ENCODE results near the gene MLLT3.

- TF ChIP-seq CTCF (IDR thresholded peaks at IDR 0.05; ENCODE audit: borderline replicate concordance, extremely low read depth, low read length, poor library complexity, severe bottlenecking) (no peak), EZH2 (IDR thresholded peaks at IDR 0.05; ENCODE audit: borderline replicate concordance, low read depth, low read length, severe bottlenecking) (no peak)
Observed at GRCh38 chr9:20557890-20558565, 64.3 kb downstream of the MLLT3 start.

Data from DND-41 (cell line).